Activated T-helper 1 cell treated with anti-CD3 and anti-CD28 coated beads, Interleukin-12 subunit alpha, Interleukin-12 subunit beta, Interleukin-2, Interleukin-4 antibody, amounts not matched to agents 30 ng/mL and 10 ng/mL and 1 ng/mL, durations not matched to agents 14 hours and 24 hours and 36 hours (primary cell): ENCODE results near the gene GMFB. TPM values are rescaled to one million over a fixed set of nuclear protein-coding genes. Genes with fewer than 3 reads are reported as not detected.

ENCODE experiments used
- DNase-seq: peaks from one replicate; pipeline ENCODE4 v3.0.0; 2021; ENCODE audit warnings: low spot score
- H3K27ac Mint-ChIP-seq: one replicate; pipeline ENCODE4 v1.8.0; 2021; ENCODE audit warnings: mild to moderate bottlenecking, mixed read lengths
- H3K27me3 Mint-ChIP-seq: one replicate; pipeline ENCODE4 v1.8.0; 2022; ENCODE audit warnings: mild to moderate bottlenecking, moderate library complexity, mixed read lengths; ENCODE audit not compliant: insufficient read depth
- H3K36me3 Mint-ChIP-seq: one replicate; pipeline ENCODE4 v1.8.0; 2021; ENCODE audit warnings: low read depth, mixed read lengths
- H3K4me1 Mint-ChIP-seq: one replicate; pipeline ENCODE4 v1.8.0; 2021; ENCODE audit warnings: low read depth, mixed read lengths
- H3K4me3 Mint-ChIP-seq: one replicate; pipeline ENCODE4 v1.8.0; 2021; ENCODE audit warnings: mild to moderate bottlenecking, moderate library complexity, mixed read lengths
- H3K9me3 Mint-ChIP-seq: one replicate; pipeline ENCODE4 v1.8.0; 2021; ENCODE audit warnings: mixed read lengths
- intact Hi-C: fragments of 100-400 bp; cut with micrococcal nuclease; formaldehyde crosslinking; loops from one replicate; pipeline ENCODE4 v1.15.1; 2024
- total RNA-seq: library from RNA; stranded (reverse); gene quantifications from 2 replicates; pipeline ENCODE4 v1.2.3, GENCODE V29; 2022

The GMFB gene
- total RNA-seq: 39.5 and 39.7 TPM in 2 replicates

DNA sequence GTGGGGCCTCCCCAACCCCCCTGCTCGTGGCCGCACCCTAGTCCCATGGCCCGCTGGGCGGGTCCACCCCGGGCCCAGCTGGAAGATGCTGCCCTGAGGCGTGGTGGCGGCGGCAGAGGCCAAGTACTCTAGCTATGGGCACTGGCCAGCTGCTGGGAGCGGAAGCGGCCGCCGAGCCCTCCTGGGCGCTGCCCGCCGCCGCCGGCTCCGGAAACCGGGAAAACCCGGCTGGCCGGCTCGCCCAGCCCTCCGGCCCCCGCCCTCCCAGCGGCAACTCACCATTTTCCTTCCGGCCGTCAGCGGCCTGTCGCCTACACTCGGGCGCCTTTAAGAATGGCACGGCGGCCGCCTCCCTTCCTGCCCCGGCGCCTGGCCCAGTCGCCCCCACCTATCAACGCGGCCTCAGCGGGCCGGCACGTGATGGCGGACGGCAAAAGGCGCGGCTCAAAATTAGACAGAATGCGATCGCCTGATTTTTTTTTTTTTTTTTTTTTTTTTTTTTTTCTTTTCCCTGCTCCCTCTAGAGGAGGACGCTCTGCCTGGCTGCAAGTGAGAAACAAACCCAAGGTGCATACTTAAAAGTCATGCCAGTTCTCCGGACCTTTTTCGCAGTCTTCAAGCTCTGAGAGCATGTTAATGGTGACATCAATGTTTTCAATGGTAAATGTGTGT lies at the start of gene GMFB:
Gene GMFB, minus strand, starts transcription at position 335 of the 672 bp plus-strand sequence. Its CDS starts 53 bp downstream, at position 282.
- no peaks in the 10 kb centered on the region for H3K9me3 Mint-ChIP-seq
- H3K27ac Mint-ChIP-seq: peak within 1 kb of the TSS; percentile 88
- peak within 1 kb of the TSS; percentile 87 for H3K4me3 Mint-ChIP-seq
- intact Hi-C loops: loop anchor here (1.0 to 2.0 kb wide), 7 partner anchors 21 to 414 kb away; partner anchors contain the start of genes CGRRF1, CNIH1 and GCH1
- H3K27me3 Mint-ChIP-seq: no peaks in the 10 kb centered on the region
- peak; percentile 79 for DNase-seq
- H3K36me3 Mint-ChIP-seq: peaks cover 5% of the 10 kb centered on the region
- peaks cover 57% of the 10 kb centered on the region for H3K4me1 Mint-ChIP-seq

DNA sequence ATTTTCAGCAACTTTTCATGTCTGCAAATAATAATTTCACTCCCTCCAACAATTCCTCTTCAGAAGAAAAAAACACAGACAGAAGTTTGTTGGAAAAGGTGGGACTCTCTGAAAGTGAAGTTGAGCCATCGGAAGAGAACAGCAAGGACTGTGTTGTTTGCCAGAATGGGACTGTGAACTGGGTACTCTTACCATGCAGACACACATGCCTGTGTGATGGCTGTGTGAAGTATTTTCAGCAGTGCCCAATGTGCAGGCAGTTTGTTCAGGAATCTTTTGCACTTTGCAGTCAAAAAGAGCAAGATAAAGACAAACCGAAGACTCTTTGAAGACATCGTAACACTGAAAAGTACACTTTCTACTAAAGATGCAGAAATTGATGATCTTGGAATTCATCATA lies 49.3 kb upstream of the GMFB start:
- intact Hi-C loops: no loop called here
- H3K4me1 Mint-ChIP-seq: no peaks in the 10 kb centered on the region
- no peaks in the 10 kb centered on the region for H3K9me3 Mint-ChIP-seq
- peaks cover 4% of the 10 kb centered on the region for H3K36me3 Mint-ChIP-seq
- H3K27me3 Mint-ChIP-seq: no peaks in the 10 kb centered on the region
- DNase-seq: no peak
- H3K4me3 Mint-ChIP-seq: no peak overlapping the region
- H3K27ac Mint-ChIP-seq: no peak overlapping the region

DNA sequence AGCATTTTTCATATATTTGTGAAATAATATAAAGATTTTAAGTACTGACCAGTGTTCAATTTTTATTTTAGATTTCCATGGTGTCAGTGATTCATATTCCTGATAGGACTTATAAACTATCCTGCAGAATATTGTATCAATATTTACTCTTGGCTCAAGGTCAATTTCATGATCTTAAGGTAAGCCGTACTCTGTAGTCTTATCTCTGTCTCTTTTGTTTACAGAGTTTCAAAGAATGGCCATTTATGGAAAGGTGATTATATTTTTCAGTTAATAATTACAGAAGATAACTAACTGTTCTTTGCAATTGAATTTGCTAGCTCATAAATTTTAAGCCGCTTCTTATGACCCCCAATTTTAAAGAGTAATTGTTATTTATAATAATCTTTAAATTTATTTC lies 48.9 kb upstream of the GMFB start:
- H3K27me3 Mint-ChIP-seq: no peaks in the 10 kb centered on the region
- no peak overlapping the region for H3K27ac Mint-ChIP-seq
- peaks cover 4% of the 10 kb centered on the region for H3K36me3 Mint-ChIP-seq
- H3K9me3 Mint-ChIP-seq: no peaks in the 10 kb centered on the region
- DNase-seq: no peak
- intact Hi-C loops: no loop called here
- no peak overlapping the region for H3K4me3 Mint-ChIP-seq
- no peaks in the 10 kb centered on the region for H3K4me1 Mint-ChIP-seq

DNA sequence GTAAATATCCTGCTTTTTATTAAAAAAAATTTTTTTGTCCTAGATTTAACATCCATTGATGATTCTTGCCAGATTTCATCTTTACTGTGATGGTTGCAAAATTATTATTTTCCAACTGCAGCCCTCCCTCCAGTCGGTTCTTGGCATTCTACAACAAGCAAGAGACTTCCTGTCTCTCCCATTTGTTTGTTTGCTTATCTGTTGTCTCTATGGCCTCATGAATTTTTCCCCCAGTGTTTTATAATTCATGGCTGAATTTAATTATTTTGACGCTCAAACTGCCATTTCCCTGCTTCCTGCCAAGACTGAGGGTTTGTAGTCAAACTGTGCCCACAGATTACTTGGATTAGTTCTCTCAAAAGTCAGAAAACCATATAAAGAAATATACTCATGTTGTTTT lies 46.9 kb upstream of the GMFB start:
- Mint-ChIP-seq H3K9me3 (no peaks in the 10 kb centered on the region), H3K36me3 (peaks cover 5% of the 10 kb centered on the region), H3K4me3 (no peak overlapping the region), H3K27ac (no peak overlapping the region), H3K27me3 (no peaks in the 10 kb centered on the region), H3K4me1 (no peaks in the 10 kb centered on the region)
- no peak for DNase-seq
- intact Hi-C loops: no loop called here

DNA sequence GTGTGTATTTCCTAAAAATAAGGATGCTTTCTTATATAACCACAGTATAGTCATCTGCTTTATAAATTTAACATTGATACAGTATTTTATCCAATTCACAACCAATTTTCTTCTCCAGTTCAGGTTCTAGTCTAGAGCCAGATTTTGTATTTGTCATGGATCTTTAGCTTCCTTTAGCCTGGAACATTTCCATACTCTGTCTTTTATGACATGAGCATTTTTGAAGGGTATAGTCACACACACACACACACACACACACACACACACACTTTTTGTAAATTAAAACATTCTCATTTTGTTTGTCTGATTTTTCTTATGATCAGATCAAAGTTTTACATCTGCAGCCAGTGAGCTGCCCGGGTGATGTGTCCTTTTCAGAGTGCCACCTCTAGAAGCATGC lies 46.3 kb upstream of the GMFB start:
- Mint-ChIP-seq H3K27me3 (no peaks in the 10 kb centered on the region), H3K9me3 (no peaks in the 10 kb centered on the region), H3K4me3 (no peak overlapping the region), H3K36me3 (peaks cover 5% of the 10 kb centered on the region), H3K27ac (no peak overlapping the region), H3K4me1 (no peaks in the 10 kb centered on the region)
- intact Hi-C loops: no loop called here
- DNase-seq: no peak

DNA sequence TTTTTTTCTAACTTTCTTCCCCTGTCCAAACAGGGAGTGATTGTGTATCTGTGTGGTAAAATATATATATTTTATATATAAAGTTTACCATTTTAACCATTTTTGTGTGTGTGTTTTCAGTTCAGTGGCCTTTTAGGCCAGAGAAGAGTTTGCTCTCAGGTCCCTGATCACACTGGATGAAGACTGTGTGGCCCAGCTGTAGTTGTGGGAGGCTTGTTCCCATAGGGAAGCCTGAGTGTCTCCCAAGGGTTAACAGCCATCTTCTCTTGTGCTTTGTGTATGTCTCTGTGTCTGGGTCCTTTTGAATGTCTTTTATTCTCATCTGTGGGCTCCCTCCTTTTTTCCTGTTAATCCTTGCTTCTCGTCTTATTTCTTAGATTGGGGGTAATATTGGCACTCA lies 44.3 kb upstream of the GMFB start:
- intact Hi-C loops: no loop called here
- Mint-ChIP-seq H3K9me3 (no peaks in the 10 kb centered on the region), H3K4me1 (no peaks in the 10 kb centered on the region), H3K27ac (no peak overlapping the region), H3K27me3 (no peaks in the 10 kb centered on the region), H3K36me3 (peaks cover 5% of the 10 kb centered on the region), H3K4me3 (no peak overlapping the region)
- DNase-seq: no peak

DNA sequence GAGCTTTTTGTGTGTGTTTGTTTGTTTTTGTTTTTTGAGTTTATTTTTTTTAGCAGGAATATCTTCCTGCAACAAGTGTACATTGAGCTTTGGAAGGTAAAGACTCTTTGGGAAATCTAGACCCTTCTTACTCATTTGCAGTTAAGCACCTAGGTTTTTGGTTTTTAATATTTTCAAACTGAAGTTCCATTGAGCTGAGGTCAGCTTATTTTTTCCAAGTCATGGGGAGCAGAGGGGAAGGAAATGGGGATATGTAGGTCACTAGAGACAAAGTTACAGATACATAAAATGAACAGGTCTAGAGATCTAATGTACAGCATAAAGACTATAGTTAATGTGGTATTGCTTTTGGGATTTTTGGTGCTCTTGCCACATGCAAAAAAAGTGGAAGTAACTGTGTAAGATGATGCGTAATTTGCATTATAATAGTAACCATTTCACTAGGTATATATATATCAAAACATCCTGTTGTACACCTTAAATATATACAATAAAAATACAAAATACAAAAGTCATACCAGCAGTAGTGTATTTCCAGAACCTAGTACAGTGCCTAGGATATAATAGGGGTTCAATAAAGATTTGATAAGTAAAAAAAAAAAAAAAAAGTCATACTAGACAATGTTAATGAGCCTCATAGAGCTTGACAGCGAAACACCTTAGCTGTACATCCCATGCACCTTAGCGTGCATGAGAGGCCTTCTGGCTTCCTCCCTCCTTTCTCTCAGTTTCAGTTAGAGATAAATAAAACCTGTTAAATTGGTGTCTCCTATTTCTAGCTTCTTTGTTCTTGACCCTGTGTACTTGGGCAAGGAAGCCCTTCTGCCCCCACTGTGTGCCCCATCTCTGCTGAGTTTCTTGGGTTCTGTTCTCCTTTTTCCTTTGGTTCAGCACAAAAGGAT lies 43.6 kb upstream of the GMFB start:
- intact Hi-C loops: no loop called here
- no peaks in the 10 kb centered on the region for H3K4me1 Mint-ChIP-seq
- DNase-seq: no peak
- no peak overlapping the region for H3K27ac Mint-ChIP-seq
- H3K9me3 Mint-ChIP-seq: no peaks in the 10 kb centered on the region
- no peaks in the 10 kb centered on the region for H3K27me3 Mint-ChIP-seq
- H3K4me3 Mint-ChIP-seq: no peak overlapping the region
- H3K36me3 Mint-ChIP-seq: peaks cover 5% of the 10 kb centered on the region

DNA sequence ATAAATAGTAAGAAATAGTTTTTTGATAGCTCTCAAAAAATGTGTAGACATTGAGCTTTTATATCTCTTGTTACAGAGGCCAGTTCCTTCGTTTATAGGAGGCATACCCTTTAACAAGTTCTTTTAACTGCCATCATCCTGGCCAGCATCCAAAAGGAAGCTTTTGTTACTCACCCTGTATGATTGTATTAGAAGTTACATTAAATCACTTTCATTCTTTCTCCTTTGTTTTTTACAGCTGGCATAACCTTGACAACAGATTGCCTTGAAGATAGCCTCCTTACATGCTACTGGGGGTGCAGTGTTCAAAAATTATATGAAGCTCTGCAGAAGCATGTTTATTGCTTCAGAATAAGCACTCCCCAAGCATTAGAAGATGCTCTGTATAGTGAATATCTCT lies 41.0 kb upstream of the GMFB start:
- no peak for DNase-seq

DNA sequence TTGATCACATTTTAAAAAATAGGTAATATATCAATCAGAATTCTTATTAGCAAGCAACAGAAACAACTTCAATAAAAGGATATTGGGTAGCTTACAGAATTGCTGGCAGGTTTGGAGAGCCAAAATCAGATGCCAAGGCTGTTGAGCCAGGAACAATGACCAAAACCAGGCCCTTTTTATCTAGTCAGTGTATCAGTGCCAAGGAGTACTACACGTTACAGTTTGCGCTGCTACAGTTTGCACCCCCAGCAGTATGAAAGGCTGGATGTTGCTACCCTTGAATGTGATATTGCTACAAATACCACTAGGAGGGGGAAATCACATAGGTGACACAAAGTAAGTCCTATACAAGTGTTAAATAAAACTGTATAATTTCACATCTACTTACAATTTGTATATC lies 40.2 kb upstream of the GMFB start:
- no peak overlapping the region for H3K27ac Mint-ChIP-seq
- H3K4me3 Mint-ChIP-seq: no peak overlapping the region
- no peaks in the 10 kb centered on the region for H3K27me3 Mint-ChIP-seq
- H3K9me3 Mint-ChIP-seq: no peaks in the 10 kb centered on the region
- DNase-seq: no peak
- H3K36me3 Mint-ChIP-seq: peaks cover 3% of the 10 kb centered on the region
- intact Hi-C loops: no loop called here
- no peaks in the 10 kb centered on the region for H3K4me1 Mint-ChIP-seq

More for the DNA sequence above, 41.0 kb upstream of the GMFB start:
- H3K4me1 Mint-ChIP-seq: no peaks in the 10 kb centered on the region
- no peak overlapping the region for H3K4me3 Mint-ChIP-seq
- H3K27ac Mint-ChIP-seq: no peak overlapping the region
- intact Hi-C loops: no loop called here
- H3K36me3 Mint-ChIP-seq: peaks cover 2% of the 10 kb centered on the region
- no peaks in the 10 kb centered on the region for H3K27me3 Mint-ChIP-seq
- no peaks in the 10 kb centered on the region for H3K9me3 Mint-ChIP-seq

DNA sequence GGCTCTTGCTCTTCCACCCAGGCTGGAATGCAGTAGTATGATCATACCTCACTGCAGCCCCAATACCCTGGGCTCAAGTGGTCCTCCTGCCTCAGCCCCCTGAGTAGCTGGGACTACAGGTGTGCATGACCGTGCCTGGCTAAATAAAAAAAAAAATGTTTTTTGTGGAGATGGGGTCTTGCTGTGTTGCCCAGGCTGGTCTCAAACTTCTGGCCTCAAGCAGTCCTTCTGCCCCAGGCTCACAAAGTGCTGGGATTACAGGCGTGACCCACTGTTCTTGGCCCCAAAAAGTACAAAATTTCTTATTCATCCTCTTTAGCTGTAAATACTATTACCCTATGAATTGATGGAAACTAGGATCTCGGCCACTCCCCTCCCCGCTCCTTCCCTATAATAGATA lies 35.6 kb upstream of the GMFB start:
- H3K9me3 Mint-ChIP-seq: no peaks in the 10 kb centered on the region
- no peak overlapping the region for H3K4me3 Mint-ChIP-seq
- no peaks in the 10 kb centered on the region for H3K27me3 Mint-ChIP-seq
- peaks cover 16% of the 10 kb centered on the region for H3K36me3 Mint-ChIP-seq
- H3K4me1 Mint-ChIP-seq: no peaks in the 10 kb centered on the region
- no peak overlapping the region for H3K27ac Mint-ChIP-seq
- no peak for DNase-seq
- intact Hi-C loops: no loop called here

DNA sequence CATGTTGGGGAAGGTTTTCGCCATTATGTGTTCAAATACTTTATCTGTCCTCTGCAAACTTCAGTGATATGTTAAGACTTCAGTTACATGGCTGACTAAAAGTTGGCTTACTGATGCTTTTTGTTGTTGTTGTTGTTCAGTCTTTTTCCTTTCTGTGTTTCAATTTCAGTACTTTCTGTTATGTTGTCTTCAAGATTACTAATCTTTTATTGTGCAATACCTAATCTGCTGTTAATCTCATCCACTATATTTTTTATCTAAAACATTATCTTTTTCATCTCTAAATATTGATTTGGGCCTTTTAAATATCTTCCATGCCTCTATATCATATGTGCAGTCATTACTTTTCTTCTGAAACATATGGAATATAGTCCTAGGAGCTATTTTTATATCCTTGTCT lies 27.9 kb upstream of the GMFB start:
- Mint-ChIP-seq H3K27ac (no peak overlapping the region), H3K4me3 (no peak overlapping the region), H3K27me3 (no peaks in the 10 kb centered on the region), H3K36me3 (peaks cover 21% of the 10 kb centered on the region), H3K9me3 (peaks cover 14% of the 10 kb centered on the region), H3K4me1 (peaks cover 21% of the 10 kb centered on the region)
- intact Hi-C loops: no loop called here
- DNase-seq: no peak

DNA sequence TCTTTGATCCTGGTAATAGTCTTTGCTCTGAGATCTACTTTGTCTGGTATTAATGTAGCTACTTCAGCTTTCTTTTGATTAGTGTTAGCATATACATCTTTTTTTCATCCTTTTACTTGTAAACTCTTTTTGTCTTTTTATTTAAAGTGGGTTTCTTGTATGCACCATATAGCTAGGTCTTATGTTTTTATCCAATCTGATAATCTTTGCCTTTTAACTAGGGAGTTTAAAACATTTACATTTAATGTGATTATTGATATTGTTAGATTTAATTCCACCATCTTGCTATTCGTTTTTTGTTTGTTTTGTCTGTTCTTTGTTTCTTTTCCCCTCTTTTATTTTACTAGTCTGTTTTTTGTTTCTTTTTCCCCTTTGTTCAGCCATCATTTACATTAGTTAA lies 26.9 kb upstream of the GMFB start:
- no peak for DNase-seq
- H3K9me3 Mint-ChIP-seq: peaks cover 14% of the 10 kb centered on the region
- H3K4me1 Mint-ChIP-seq: peaks cover 31% of the 10 kb centered on the region
- intact Hi-C loops: no loop called here
- peaks cover 20% of the 10 kb centered on the region for H3K36me3 Mint-ChIP-seq
- H3K4me3 Mint-ChIP-seq: no peak overlapping the region
- no peaks in the 10 kb centered on the region for H3K27me3 Mint-ChIP-seq
- H3K27ac Mint-ChIP-seq: no peak overlapping the region

DNA sequence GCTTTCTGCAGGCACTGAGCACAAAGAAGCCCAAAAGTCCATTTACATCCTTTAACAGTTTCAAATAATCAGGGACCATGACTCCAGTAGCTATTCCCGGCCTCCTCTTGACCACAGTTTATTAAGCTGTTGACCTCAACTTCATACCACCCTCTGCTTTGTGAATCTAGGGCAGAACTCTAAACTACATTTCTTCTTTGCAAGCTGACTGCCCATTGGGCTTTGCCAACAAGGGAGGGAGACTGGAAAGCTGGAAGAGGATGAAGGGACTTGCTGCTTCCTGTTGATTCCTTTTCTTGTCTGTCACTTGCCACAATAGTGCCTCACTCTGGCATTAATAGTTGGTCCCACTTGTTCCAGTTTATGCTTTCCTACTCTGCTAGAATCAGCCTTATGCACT lies 23.6 kb upstream of the GMFB start:
- no peak overlapping the region for H3K27ac Mint-ChIP-seq
- H3K4me1 Mint-ChIP-seq: peaks cover 47% of the 10 kb centered on the region
- peaks cover 3% of the 10 kb centered on the region for H3K27me3 Mint-ChIP-seq
- H3K36me3 Mint-ChIP-seq: peaks cover 15% of the 10 kb centered on the region
- no peak overlapping the region for H3K4me3 Mint-ChIP-seq
- intact Hi-C loops: no loop called here
- DNase-seq: no peak
- H3K9me3 Mint-ChIP-seq: peaks cover 14% of the 10 kb centered on the region
